B cell (primary cell): ENCODE measurements around the gene SENP3.

ENCODE experiments used
- CTCF ChIP-seq: fragments of 200-600 bp; IDR thresholded peaks from one replicate; pipeline ENCODE4 v1.8.0; 2022; ENCODE audit warnings: antibody characterized with exemption, mild to moderate bottlenecking
- EZH2 ChIP-seq: IDR thresholded peaks from 2 replicates; pipeline ENCODE4 v1.6.1; 2012; ENCODE audit warnings: borderline replicate concordance, low read depth, mild to moderate bottlenecking, moderate library complexity, low read length; ENCODE audit not compliant: insufficient read depth, poor library complexity, severe bottlenecking

- TF ChIP-seq CTCF: no peak
- TF ChIP-seq EZH2: no peak
These were observed 52.2 kb downstream of the SENP3 start for GRCh38 chr17:7613769-7614424.
